Eye (tissue), 1 donor: ENCODE data around the gene OR2K2.
A peak's percentile ranks its signal among the peaks of the same experiment; 100 is the strongest.
"Not testable (repeated sequence)": the region's sequence is repeated elsewhere in the genome, so short reads cannot be mapped to it uniquely, and the experiment has no call there.

Source experiments
- DNase-seq: peaks from one replicate; pipeline ENCODE4 v3.0.0-alpha.2; 2015

OR2K2 gene

GRCh38 chr9:111297066-111297824, 32.8 kb downstream of the OR2K2 start:
- no peak for DNase-seq

- peak; percentile 12 for DNase-seq
Observed at GRCh38 chr9:111294691-111295451, 35.2 kb downstream of the OR2K2 start.

- DNase-seq = no peak
Observed at GRCh38 chr9:111287127-111287526, 42.9 kb downstream of the OR2K2 start.

- DNase-seq = no peak
Observed at GRCh38 chr9:111284703-111285102, 45.3 kb downstream of the OR2K2 start.

GRCh38 chr9:111282845-111283244, 47.2 kb downstream of the OR2K2 start:
- DNase-seq = no peak

- DNase-seq = not testable (repeated sequence)
Observed at GRCh38 chr9:111280795-111281194, 49.2 kb downstream of the OR2K2 start.
